ENCODE measurements around the gene SLC29A1. TPM values are rescaled to one million over a fixed set of nuclear protein-coding genes. Genes with fewer than 3 reads are reported as not detected.

SLC29A1 gene
- total and polyA plus RNA-seq, 2 of the 8 experiments (the other 6 are each of a cell fraction or from before 2014, with no cell fraction given), result 187 to 558 TPM

DNA sequence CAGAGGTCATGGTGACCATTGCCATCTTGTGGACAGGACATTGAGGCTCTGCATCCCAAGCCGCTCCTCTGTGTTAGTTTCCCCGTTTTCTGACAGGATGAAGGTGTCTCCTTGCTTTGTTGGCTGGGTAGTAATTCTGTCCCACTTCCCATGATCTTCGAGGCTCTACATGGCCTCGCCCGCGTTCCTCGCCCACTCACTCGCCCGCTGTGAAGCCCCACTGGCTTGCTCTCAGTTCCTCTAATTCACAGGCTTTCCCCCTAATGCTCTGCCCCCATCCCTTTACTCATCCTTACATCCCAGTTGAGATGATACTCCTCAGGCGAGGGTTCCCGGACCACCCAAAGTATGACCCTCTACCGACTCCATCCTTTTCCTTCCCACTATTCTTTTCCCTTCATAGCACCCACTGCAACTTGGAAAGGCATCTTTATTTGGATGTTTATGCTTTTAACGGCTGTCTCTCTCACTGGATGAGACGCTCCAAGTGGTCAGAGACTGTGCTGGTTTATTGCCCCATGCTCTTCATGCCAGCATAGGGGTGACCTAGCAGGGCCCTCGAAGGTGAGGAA, 34.4 kb downstream of the SLC29A1 start:
- DNase-seq (ENCODE audit: low read depth in 1 of 2, low spot score in 2 of 2), result no peak
- Histone ChIP-seq H2AK5ac (ENCODE audit: low read depth, low read length) (no peak overlapping the region), H3K14ac (ENCODE audit: insufficient read length) (no peak overlapping the region), H3K9ac (replicated peaks in 1 of 4; ENCODE audit: extremely low read depth in 1 of 4, low read depth in 3 of 4, low read length in 3 of 4) (peak overlapping the region in 3 of 4 experiments; percentile 11 to 84 (median 69); a peak in 6 of 7 replicates), H2BK20ac (ENCODE audit: low read length) (no peak overlapping the region; the same call in 1 of the 2 replicates), H2BK5ac (ENCODE audit: low read depth, low read length) (peak overlapping the region; percentile 79; the same call in 1 of the 2 replicates), H3K4me2 (ENCODE audit: insufficient read depth in 1 of 2, low read depth in 2 of 2, low read length in 2 of 2) (peak overlapping the region; percentile 58 to 73), H3K9me3 (ENCODE audit: insufficient read depth in 2 of 2, low read depth in 1 of 2, low read length in 1 of 2) (no peaks in the 10 kb centered on the region), H2BK12ac (ENCODE audit: low read depth, low read length) (peak overlapping the region; percentile 78; the same call in 1 of the 2 replicates), H4K20me1 (replicated peaks in 1 of 2; ENCODE audit: control insufficient read depth in 1 of 2, insufficient read depth in 2 of 2, low read length in 2 of 2) (peaks cover 0 to 17% of the 10 kb centered on the region in 2 experiments), H4K91ac (replicated peaks; ENCODE audit: insufficient read length, low read length) (peak overlapping the region; percentile 58), H2AFZ (ENCODE audit: low read length) (peak overlapping the region; percentile 47; the same call in 1 of the 2 replicates), H2BK120ac (replicated peaks; ENCODE audit: low read depth, low read length) (no peak overlapping the region), H3K23me2 (ENCODE audit: low read depth, low read length) (peaks cover 11% of the 10 kb centered on the region), H3K23ac (ENCODE audit: insufficient read length) (no peak overlapping the region), H2BK15ac (ENCODE audit: low read length) (peak overlapping the region; percentile 34; the same call in 1 of the 2 replicates), H3K27me3 (replicated peaks in 1 of 4; ENCODE audit: control insufficient read depth in 3 of 4, extremely low read depth in 1 of 4, insufficient read depth in 3 of 4, low read length in 3 of 4) (no peaks in the 10 kb centered on the region), H3K56ac (replicated peaks; ENCODE audit: insufficient read length, low read depth, low read length) (no peak overlapping the region), H3K4ac (replicated peaks; ENCODE audit: insufficient read length, low read depth, low read length) (no peak overlapping the region), H4K5ac (ENCODE audit: insufficient read length, low read depth, low read length) (peak overlapping the region; percentile 98), H3K18ac (ENCODE audit: extremely low read depth, low read length) (peak overlapping the region; percentile 76), H3K4me3 (ENCODE audit: extremely low read depth in 1 of 4, insufficient read depth in 2 of 4, low read depth in 3 of 4, low read length in 4 of 4) (peak overlapping the region; percentile 38 to 85 (median 57)), H3K79me1 (ENCODE audit: low read depth, low read length) (0 out of 2 replicates have a peak, but pooled peaks cover 2% of the 10 kb centered on the region), H3K27ac (ENCODE audit: low read depth, low read length) (peak overlapping the region; percentile 54), H4K8ac (ENCODE audit: extremely low read depth, insufficient read depth, low read length) (no peak overlapping the region; the same call in 1 of the 2 replicates), H3K36me3 (ENCODE audit: control insufficient read depth in 2 of 4, insufficient read depth in 4 of 4, low read length in 3 of 4) (peaks cover 15 to 34% (median 31%) of the 10 kb centered on the region in 4 experiments), H3K4me1 (replicated peaks in 1 of 4; ENCODE audit: control insufficient read depth in 3 of 4, insufficient read depth in 4 of 4, low read length in 3 of 4) (peaks cover 6 to 26% (median 10%) of the 10 kb centered on the region in 4 experiments; a peak in 6 of 7 replicates), H3K79me2 (ENCODE audit: control insufficient read depth in 1 of 2, insufficient read depth in 2 of 2, low read length in 2 of 2) (peaks cover 0 to 16% of the 10 kb centered on the region in 2 experiments; a peak in 2 of 4 replicates)
- ChIA-PET POLR2A (ENCODE audit: partially characterized antibody) (interaction anchor here (0.7 to 15.1 kb wide), 12 partner anchors 10 to 628 kb away, joined by 3 to 581 read pairs (median 6); partner anchors contain the start of genes GTPBP2, HSP90AB1 and SLC29A1), CTCF (ENCODE audit: partially characterized antibody) (interaction anchor here (1.0 to 1.5 kb wide), 6 partner anchors 11 to 68 kb away, joined by 3 to 14 read pairs (median 3); partner anchors contain the start of genes AARS2 and SLC29A1)
- 50% methylated on average over 15 of the region's 15 CpGs; no CpG with 5 or more reads in 1 of the 2 experiments for WGBS, 2 experiments (ENCODE audit: extremely low coverage in 1 of 2, insufficient coverage in 1 of 2, insufficient read length in 1 of 2, insufficient replicate concordance in 2 of 2, low coverage in 1 of 2, low lambda C conversion rate in 2 of 2, missing lambda C conversion rate in 1 of 2)
- no peak for FAIRE-seq
- TF ChIP-seq SIX5 (IDR thresholded peaks at IDR 0.05; ENCODE audit: low read depth, low read length) (no peak), EGR1 (IDR thresholded peaks at IDR 0.05; ENCODE audit: borderline replicate concordance, low read depth, low read length) (no peak), CREB1 (IDR thresholded peaks at IDR 0.05) (no peak), HDAC2 (IDR thresholded peaks at IDR 0.05; ENCODE audit: borderline replicate concordance in 1 of 2, low read depth in 2 of 2, low read length in 2 of 2) (no peak), TEAD4 (IDR thresholded peaks at IDR 0.05; ENCODE audit: low read depth, low read length) (no peak), TBP (IDR thresholded peaks at IDR 0.05; ENCODE audit: low read depth, low read length) (no peak)
